NCI-H2081 treated with DMSO at 0.1 percent for 48 hours (cell line): ENCODE measurements around the gene DIAPH1.

Source experiments
- DNase-seq: peaks from one replicate; lab custom pipeline; 2025; lab: John Stamatoyannopoulos, UW

DIAPH1 gene

GRCh38 chr5:141519605-141520565, 98.9 kb downstream of the DIAPH1 start:
- no peak for DNase-seq

GRCh38 chr5:141518618-141519015, 100.2 kb downstream of the DIAPH1 start:
- DNase-seq, result no peak

- no peak for DNase-seq
Measured at GRCh38 chr5:141517880-141518617, 100.8 kb downstream of the DIAPH1 start.

GRCh38 chr5:141517312-141517711, 101.5 kb downstream of the DIAPH1 start:
- DNase-seq, result no peak

- no peak for DNase-seq
Measured at GRCh38 chr5:141516672-141517025, 102.2 kb downstream of the DIAPH1 start.

- no peak for DNase-seq
Measured at GRCh38 chr5:141515946-141516671, 102.7 kb downstream of the DIAPH1 start.

- DNase-seq, result no peak
Measured at GRCh38 chr5:141515141-141515540, 103.7 kb downstream of the DIAPH1 start.

GRCh38 chr5:141514330-141515133, 104.3 kb downstream of the DIAPH1 start:
- no peak for DNase-seq

GRCh38 chr5:141513627-141514329, 105.0 kb downstream of the DIAPH1 start:
- no peak for DNase-seq

- no peak for DNase-seq
Measured at GRCh38 chr5:141512911-141513626, 105.7 kb downstream of the DIAPH1 start.

GRCh38 chr5:141512390-141512910, 106.3 kb downstream of the DIAPH1 start:
- DNase-seq, result no peak

GRCh38 chr5:141511771-141512325, 107.0 kb downstream of the DIAPH1 start:
- no peak for DNase-seq

- no peak for DNase-seq
Measured at GRCh38 chr5:141510850-141511601, 107.8 kb downstream of the DIAPH1 start.

- DNase-seq, result no peak
Measured at GRCh38 chr5:141510160-141510559, 108.6 kb downstream of the DIAPH1 start.

- no peak for DNase-seq
Measured at GRCh38 chr5:141508798-141509611, 109.8 kb downstream of the DIAPH1 start.

GRCh38 chr5:141508440-141508797, 110.4 kb downstream of the DIAPH1 start:
- no peak for DNase-seq

- DNase-seq, result no peak
Measured at GRCh38 chr5:141507387-141508091, 111.3 kb downstream of the DIAPH1 start.
